ENCODE data around the gene DUSP28.

The DUSP28 gene

GRCh38 chr2:240560084-240560479 lies at the start of gene DUSP28:
Gene DUSP28, plus strand, starts transcription at chr2:240560357. Its CDS starts 328 bp downstream, at chr2:240560685.
- peak; percentile 42 for TF ChIP-seq CTCF (IDR thresholded peaks at IDR 0.05)
- Histone ChIP-seq H3K4me3 (ENCODE audit: low read depth in 1 of 2, low read length in 1 of 2) (peak within 1 kb of the TSS; percentile 78 to 100), H3K27ac (peak within 1 kb of the TSS; percentile 100), H3K9me3 (no peaks in the 10 kb centered on the region), H3K36me3 (no peaks in the 10 kb centered on the region), H3K27me3 (peaks cover 15% of the 10 kb centered on the region), H3K4me1 (ENCODE audit: control insufficient read depth in 1 of 2, insufficient read depth in 1 of 2, low read depth in 1 of 2, low read length in 1 of 2) (peaks cover 69 to 78% of the 10 kb centered on the region in 2 experiments)

GRCh38 chr2:240510513-240511210 lies 49.5 kb upstream of the DUSP28 start:
- H3K4me3 ChIP-seq (ENCODE audit: low read depth in 1 of 2, low read length in 1 of 2) = no peak overlapping the region
- H3K36me3 ChIP-seq = peaks cover 28% of the 10 kb centered on the region
- peaks cover 10 to 12% of the 10 kb centered on the region in 2 experiments for H3K4me1 ChIP-seq (ENCODE audit: control insufficient read depth in 1 of 2, insufficient read depth in 1 of 2, low read depth in 1 of 2, low read length in 1 of 2)
- H3K9me3 ChIP-seq = no peaks in the 10 kb centered on the region
- no peak for TF ChIP-seq CTCF (IDR thresholded peaks at IDR 0.05)
- no peak overlapping the region for H3K27ac ChIP-seq
- H3K27me3 ChIP-seq = no peaks in the 10 kb centered on the region

GRCh38 chr2:240511351-240512108 lies 48.6 kb upstream of the DUSP28 start:
- Histone ChIP-seq H3K36me3 (peaks cover 28% of the 10 kb centered on the region), H3K4me3 (ENCODE audit: low read depth in 1 of 2, low read length in 1 of 2) (no peak overlapping the region), H3K27ac (no peak overlapping the region), H3K4me1 (ENCODE audit: control insufficient read depth in 1 of 2, insufficient read depth in 1 of 2, low read depth in 1 of 2, low read length in 1 of 2) (peaks cover 10 to 12% of the 10 kb centered on the region in 2 experiments), H3K9me3 (no peaks in the 10 kb centered on the region), H3K27me3 (no peaks in the 10 kb centered on the region)
- TF ChIP-seq CTCF (IDR thresholded peaks at IDR 0.05) = no peak

- Histone ChIP-seq H3K36me3 (peaks cover 28% of the 10 kb centered on the region), H3K9me3 (no peaks in the 10 kb centered on the region), H3K4me3 (ENCODE audit: low read depth in 1 of 2, low read length in 1 of 2) (no peak overlapping the region), H3K27me3 (no peaks in the 10 kb centered on the region), H3K27ac (no peak overlapping the region), H3K4me1 (ENCODE audit: control insufficient read depth in 1 of 2, insufficient read depth in 1 of 2, low read depth in 1 of 2, low read length in 1 of 2) (peaks cover 10 to 12% of the 10 kb centered on the region in 2 experiments)
- no peak for TF ChIP-seq CTCF (IDR thresholded peaks at IDR 0.05)
Observed at GRCh38 chr2:240512109-240512485, 48.1 kb upstream of the DUSP28 start.

GRCh38 chr2:240512666-240513535 lies 47.3 kb upstream of the DUSP28 start:
- Histone ChIP-seq H3K4me1 (ENCODE audit: control insufficient read depth in 1 of 2, insufficient read depth in 1 of 2, low read depth in 1 of 2, low read length in 1 of 2) (peaks cover 10 to 12% of the 10 kb centered on the region in 2 experiments), H3K4me3 (ENCODE audit: low read depth in 1 of 2, low read length in 1 of 2) (no peak overlapping the region), H3K27me3 (no peaks in the 10 kb centered on the region), H3K36me3 (peaks cover 28% of the 10 kb centered on the region), H3K9me3 (no peaks in the 10 kb centered on the region), H3K27ac (no peak overlapping the region)
- TF ChIP-seq CTCF (IDR thresholded peaks at IDR 0.05) = no peak
